Measurements from ENCODE around the gene SNAPC3. TPM values are rescaled to one million over a fixed set of nuclear protein-coding genes. Genes with fewer than 3 reads are reported as not detected.

Gene SNAPC3
- total RNA-seq, 2 donors from 2014 or later, result 41.3 to 52.5 TPM

DNA sequence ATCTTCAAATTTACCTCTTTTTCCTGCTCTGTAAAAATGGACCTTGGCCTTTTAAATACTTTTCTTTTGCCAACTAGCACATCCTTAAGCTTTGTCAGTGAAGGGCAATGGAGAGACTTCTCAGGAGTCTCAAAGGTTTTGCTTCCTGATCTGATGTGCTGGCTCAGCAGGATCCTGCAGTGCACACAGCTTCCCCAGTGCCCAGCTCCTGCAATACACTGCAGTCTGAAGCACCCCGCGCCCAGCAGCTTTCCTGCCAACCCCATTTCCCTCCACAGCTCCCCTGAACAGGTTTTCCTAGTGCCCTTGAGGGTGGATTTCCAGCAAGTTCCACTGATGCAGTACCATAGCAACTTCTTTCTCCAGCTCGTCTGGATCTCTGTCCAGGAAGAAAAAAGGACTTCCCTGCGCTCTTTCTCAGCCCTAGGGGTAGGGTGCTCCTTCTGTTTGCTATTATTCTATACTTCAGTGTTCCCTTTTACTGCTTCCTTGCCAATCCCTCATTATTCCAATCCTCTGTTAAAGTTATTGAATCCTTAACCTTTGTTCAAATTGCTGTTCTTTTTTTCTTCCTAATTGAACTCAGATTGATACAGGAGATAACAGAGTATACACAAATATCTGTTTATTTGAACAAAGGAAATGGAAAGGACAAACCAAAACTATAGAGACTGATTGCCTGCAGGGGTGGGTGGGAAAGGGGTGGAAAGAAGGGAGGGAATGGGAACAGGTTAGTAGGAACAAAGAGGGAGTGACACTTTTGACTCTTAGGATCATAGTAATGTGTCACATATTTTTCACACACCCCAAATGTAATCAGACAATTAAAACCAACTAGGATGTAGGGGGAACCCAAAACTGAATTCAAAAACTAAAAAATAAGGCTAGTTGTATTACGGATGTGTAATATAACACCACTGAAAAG is 8.5 kb downstream of the SNAPC3 start:
- no peak overlapping the region for H3K4me3 ChIP-seq (ENCODE audit: low read length)
- Mint-ChIP-seq H3K9me3 (no peaks in the 10 kb centered on the region), H3K36me3 (ENCODE audit: low read depth) (peaks cover 68% of the 10 kb centered on the region), H3K27ac (peak overlapping the region; percentile 84), H3K4me1 (peaks cover 4% of the 10 kb centered on the region), H3K27me3 (ENCODE audit: insufficient read depth) (no peaks in the 10 kb centered on the region), H3K4me3 (no peak overlapping the region)
- DNase-seq, result peak; percentile 47
- H3K9ac ChIP-seq (ENCODE audit: extremely low read depth, low read length, poor library complexity, severe bottlenecking), result no peak overlapping the region
- no peaks in the 10 kb centered on the region for H3K4me1 ChIP-seq (ENCODE audit: control insufficient read depth, insufficient read depth, low read length)
- no peaks in the 10 kb centered on the region for H3K9me3 ChIP-seq (ENCODE audit: control insufficient read depth, low read length)
- TF ChIP-seq, protein P1, sequence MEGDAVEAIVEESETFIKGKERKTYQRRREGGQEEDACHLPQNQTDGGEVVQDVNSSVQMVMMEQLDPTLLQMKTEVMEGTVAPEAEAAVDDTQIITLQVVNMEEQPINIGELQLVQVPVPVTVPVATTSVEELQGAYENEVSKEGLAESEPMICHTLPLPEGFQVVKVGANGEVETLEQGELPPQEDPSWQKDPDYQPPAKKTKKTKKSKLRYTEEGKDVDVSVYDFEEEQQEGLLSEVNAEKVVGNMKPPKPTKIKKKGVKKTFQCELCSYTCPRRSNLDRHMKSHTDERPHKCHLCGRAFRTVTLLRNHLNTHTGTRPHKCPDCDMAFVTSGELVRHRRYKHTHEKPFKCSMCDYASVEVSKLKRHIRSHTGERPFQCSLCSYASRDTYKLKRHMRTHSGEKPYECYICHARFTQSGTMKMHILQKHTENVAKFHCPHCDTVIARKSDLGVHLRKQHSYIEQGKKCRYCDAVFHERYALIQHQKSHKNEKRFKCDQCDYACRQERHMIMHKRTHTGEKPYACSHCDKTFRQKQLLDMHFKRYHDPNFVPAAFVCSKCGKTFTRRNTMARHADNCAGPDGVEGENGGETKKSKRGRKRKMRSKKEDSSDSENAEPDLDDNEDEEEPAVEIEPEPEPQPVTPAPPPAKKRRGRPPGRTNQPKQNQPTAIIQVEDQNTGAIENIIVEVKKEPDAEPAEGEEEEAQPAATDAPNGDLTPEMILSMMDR (conservative IDR thresholded peaks at IDR 0.05), result no peak
- WGBS, 2 experiments (ENCODE audit: insufficient coverage in 1 of 2, insufficient read length in 1 of 2), result 76 to 80% methylated on average over 1 to 5 of the region's 5 CpGs
- no peaks in the 10 kb centered on the region for H3K27me3 ChIP-seq (ENCODE audit: control insufficient read depth, insufficient read depth, low read length, poor library complexity, severe bottlenecking)
- H3K27ac ChIP-seq (ENCODE audit: low read depth, low read length), result no peak overlapping the region
- peaks cover 93% of the 10 kb centered on the region for H3K36me3 ChIP-seq (ENCODE audit: control insufficient read depth, insufficient read depth, low read length)

DNA sequence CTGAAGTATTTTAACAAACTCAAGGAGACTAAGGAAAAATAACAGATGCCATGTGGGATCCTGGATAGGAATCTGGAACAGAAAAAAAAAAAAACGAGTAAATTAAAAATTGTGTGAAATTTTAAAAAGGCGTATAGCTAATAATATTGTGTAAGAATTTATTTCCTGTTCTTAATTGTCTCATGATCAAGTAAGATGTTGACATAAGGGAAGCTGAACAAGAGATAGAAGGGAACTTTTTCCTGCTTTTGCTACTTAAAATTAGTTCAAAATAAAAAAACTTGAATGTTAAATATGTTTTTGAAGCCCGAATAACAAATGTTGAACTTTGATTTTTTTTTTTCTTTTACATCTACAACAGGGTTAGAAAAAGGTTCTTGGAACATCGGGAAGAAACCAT is 10.5 kb downstream of the SNAPC3 start:
- WGBS, 2 experiments (ENCODE audit: insufficient coverage in 1 of 2, insufficient read length in 1 of 2), result 89 to 100% methylated on average over 3 to 4 of the region's 4 CpGs
- DNase-seq, result no peak
- Mint-ChIP-seq H3K4me1 (peaks cover 4% of the 10 kb centered on the region), H3K27me3 (ENCODE audit: insufficient read depth) (no peaks in the 10 kb centered on the region), H3K9me3 (peaks cover 7% of the 10 kb centered on the region), H3K36me3 (ENCODE audit: low read depth) (peaks cover 76% of the 10 kb centered on the region), H3K27ac (no peak overlapping the region), H3K4me3 (no peak overlapping the region)
- H3K4me1 ChIP-seq (ENCODE audit: control insufficient read depth, insufficient read depth, low read length), result no peaks in the 10 kb centered on the region
- no peaks in the 10 kb centered on the region for H3K27me3 ChIP-seq (ENCODE audit: control insufficient read depth, insufficient read depth, low read length, poor library complexity, severe bottlenecking)
- peaks cover 12% of the 10 kb centered on the region for H3K9me3 ChIP-seq (ENCODE audit: control insufficient read depth, low read length)
- H3K27ac ChIP-seq (ENCODE audit: low read depth, low read length), result no peak overlapping the region
- H3K9ac ChIP-seq (ENCODE audit: extremely low read depth, low read length, poor library complexity, severe bottlenecking), result no peak overlapping the region
- no peak overlapping the region for H3K4me3 ChIP-seq (ENCODE audit: low read length)
- peaks cover 95% of the 10 kb centered on the region for H3K36me3 ChIP-seq (ENCODE audit: control insufficient read depth, insufficient read depth, low read length)
- TF ChIP-seq, protein P1 (conservative IDR thresholded peaks at IDR 0.05), result no peak

DNA sequence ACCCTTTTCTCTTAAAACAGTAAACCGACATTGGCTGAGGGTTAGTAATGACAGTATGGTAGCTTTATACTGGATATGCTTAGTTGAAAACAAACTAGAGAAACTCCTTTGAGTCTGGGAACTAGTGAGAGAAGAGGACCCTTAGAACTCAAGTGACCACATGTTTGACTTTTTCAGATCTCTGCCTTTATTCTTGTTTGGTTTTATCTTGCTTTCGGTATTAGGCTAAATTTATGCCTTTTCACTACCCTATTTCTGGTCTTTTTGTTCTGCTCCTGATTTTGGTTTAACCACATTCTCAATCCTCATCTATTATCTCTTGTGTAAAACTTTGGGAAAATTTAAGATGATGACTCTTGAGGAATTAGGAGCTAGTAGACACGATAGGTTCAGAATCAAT is 11.0 kb downstream of the SNAPC3 start:
- peaks cover 77% of the 10 kb centered on the region for H3K36me3 Mint-ChIP-seq (ENCODE audit: low read depth)

More for the DNA sequence above, 11.0 kb downstream of the SNAPC3 start:
- 100% methylated on average over 1 to 3 of the region's 3 CpGs for WGBS, 2 experiments (ENCODE audit: insufficient coverage in 1 of 2, insufficient read length in 1 of 2)
- no peak overlapping the region for H3K4me3 Mint-ChIP-seq
- TF ChIP-seq, protein P1 (conservative IDR thresholded peaks at IDR 0.05), result no peak
- no peaks in the 10 kb centered on the region for H3K27me3 ChIP-seq (ENCODE audit: control insufficient read depth, insufficient read depth, low read length, poor library complexity, severe bottlenecking)
- no peak for DNase-seq
- peaks cover 16% of the 10 kb centered on the region for H3K9me3 ChIP-seq (ENCODE audit: control insufficient read depth, low read length)
- H3K27me3 Mint-ChIP-seq (ENCODE audit: insufficient read depth), result no peaks in the 10 kb centered on the region
- peaks cover 4% of the 10 kb centered on the region for H3K4me1 Mint-ChIP-seq
- no peak overlapping the region for H3K27ac Mint-ChIP-seq
- H3K27ac ChIP-seq (ENCODE audit: low read depth, low read length), result no peak overlapping the region
- H3K9me3 Mint-ChIP-seq, result peaks cover 10% of the 10 kb centered on the region
- H3K9ac ChIP-seq (ENCODE audit: extremely low read depth, low read length, poor library complexity, severe bottlenecking), result no peak overlapping the region
- H3K36me3 ChIP-seq (ENCODE audit: control insufficient read depth, insufficient read depth, low read length), result peaks cover 95% of the 10 kb centered on the region
- no peak overlapping the region for H3K4me3 ChIP-seq (ENCODE audit: low read length)
- H3K4me1 ChIP-seq (ENCODE audit: control insufficient read depth, insufficient read depth, low read length), result no peaks in the 10 kb centered on the region

All from endodermal cell (in vitro differentiated cells).